Ishikawa (cell line): ENCODE results near the gene APOBEC4.
A peak's percentile ranks its signal among the peaks of the same experiment; 100 is the strongest.

Source experiments
- CEBPB ChIP-seq: IDR thresholded peaks from 2 replicates; pipeline ENCODE4 v1.6.1; 2012
- CREB1 ChIP-seq: IDR thresholded peaks from 2 replicates; pipeline ENCODE4 v1.6.1; 2012; ENCODE audit warnings: low read depth
- EGR1 ChIP-seq: IDR thresholded peaks from 2 replicates; pipeline ENCODE4 v1.6.1; 2012
- EP300 ChIP-seq: IDR thresholded peaks from 2 replicates; pipeline ENCODE4 v1.6.1; 2012; ENCODE audit warnings: borderline replicate concordance
- FOXM1 ChIP-seq: IDR thresholded peaks from 2 replicates; pipeline ENCODE4 v1.6.1; 2012; ENCODE audit warnings: low read depth, borderline replicate concordance
- MAX ChIP-seq: IDR thresholded peaks from 2 replicates; pipeline ENCODE4 v1.6.1; 2012
- NFIC ChIP-seq: IDR thresholded peaks from 2 replicates; pipeline ENCODE4 v1.6.1; 2012
- RAD21 ChIP-seq: IDR thresholded peaks from 2 replicates; pipeline ENCODE4 v1.6.1; 2012; ENCODE audit warnings: low read depth
- REST ChIP-seq: IDR thresholded peaks from 2 replicates; pipeline ENCODE4 v1.6.1; 2012; ENCODE audit warnings: low read depth, mild to moderate bottlenecking
- TAF1 ChIP-seq: IDR thresholded peaks from 2 replicates; pipeline ENCODE4 v1.6.1; 2012; ENCODE audit warnings: low read depth, mild to moderate bottlenecking
- TCF12 ChIP-seq: IDR thresholded peaks from 2 replicates; pipeline ENCODE4 v1.6.1; 2012; ENCODE audit warnings: low read depth
- TEAD4 ChIP-seq: IDR thresholded peaks from 2 replicates; pipeline ENCODE4 v1.6.1; 2012
- USF1 ChIP-seq: IDR thresholded peaks from 2 replicates; pipeline ENCODE4 v1.6.1; 2012
- YY1 ChIP-seq: IDR thresholded peaks from 2 replicates; pipeline ENCODE4 v1.6.1; 2012; ENCODE audit warnings: low read depth
- ZBTB7A ChIP-seq: IDR thresholded peaks from 2 replicates; pipeline ENCODE4 v1.6.1; 2012; ENCODE audit warnings: low read depth

The APOBEC4 gene

GRCh38 chr1:183611021-183611420 is 42.1 kb downstream of the APOBEC4 start:
- no peak for TF ChIP-seq TCF12
- no peak for TF ChIP-seq YY1
- TF ChIP-seq TAF1, result no peak
- no peak for TF ChIP-seq EP300
- no peak for TF ChIP-seq USF1

GRCh38 chr1:183609759-183610452 is 43.2 kb downstream of the APOBEC4 start:
- TF ChIP-seq EGR1 (no peak), MAX (no peak), TCF12 (no peak), NFIC (no peak), USF1 (no peak), CREB1 (no peak), RAD21 (no peak), TEAD4 (no peak), CEBPB (no peak), ZBTB7A (no peak), FOXM1 (no peak), YY1 (no peak)

- no peak for TF ChIP-seq REST
- no peak for TF ChIP-seq EGR1
- TF ChIP-seq RAD21, result peak; percentile 36; the same call in 1 of the 2 replicates
- no peak for TF ChIP-seq NFIC
- TF ChIP-seq ZBTB7A, result no peak
Measured at GRCh38 chr1:183609313-183609712, 43.8 kb downstream of the APOBEC4 start.

DNA sequence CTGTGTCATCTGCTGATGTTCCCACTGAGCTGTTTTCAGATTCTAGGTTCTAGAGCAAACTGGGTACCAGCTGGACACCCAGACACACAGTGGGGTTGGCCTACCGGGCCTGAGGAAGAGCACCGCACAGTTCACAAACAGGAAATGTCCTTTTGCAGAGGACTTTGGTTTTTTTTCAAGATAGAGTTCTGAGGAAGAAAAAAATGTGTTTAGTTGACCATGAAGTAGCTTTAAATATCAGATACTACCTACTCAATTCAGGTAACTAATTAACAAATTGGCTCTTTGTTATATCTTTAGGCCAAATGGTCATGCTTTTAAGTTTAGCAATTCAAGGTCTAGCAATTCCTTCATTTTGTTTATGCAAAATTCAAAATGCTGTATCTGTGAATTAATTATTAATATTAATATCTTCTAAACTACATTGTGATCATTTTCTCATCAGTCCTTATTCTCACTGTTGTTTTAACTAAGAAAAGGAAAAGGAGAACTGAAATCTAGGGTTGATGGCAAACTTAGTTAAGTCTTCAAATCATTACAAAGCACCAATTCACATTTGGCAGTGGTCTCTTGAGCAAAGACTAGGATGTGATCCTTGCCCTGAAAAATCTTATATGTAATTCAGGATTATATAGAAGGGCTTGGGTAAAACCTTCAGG is 45.7 kb downstream of the APOBEC4 start:
- TF ChIP-seq FOXM1 (no peak), EP300 (no peak), RAD21 (no peak), USF1 (no peak)

GRCh38 chr1:183605904-183606303 is 47.2 kb downstream of the APOBEC4 start:
- TF ChIP-seq USF1, result no peak
- TF ChIP-seq REST, result no peak
- TF ChIP-seq CEBPB, result no peak
- TF ChIP-seq EP300, result no peak
- no peak for TF ChIP-seq MAX
- no peak for TF ChIP-seq EGR1
- TF ChIP-seq RAD21, result no peak
- no peak for TF ChIP-seq ZBTB7A
- TF ChIP-seq TEAD4, result no peak
- TF ChIP-seq NFIC, result no peak
- TF ChIP-seq FOXM1, result no peak
- no peak for TF ChIP-seq YY1

DNA sequence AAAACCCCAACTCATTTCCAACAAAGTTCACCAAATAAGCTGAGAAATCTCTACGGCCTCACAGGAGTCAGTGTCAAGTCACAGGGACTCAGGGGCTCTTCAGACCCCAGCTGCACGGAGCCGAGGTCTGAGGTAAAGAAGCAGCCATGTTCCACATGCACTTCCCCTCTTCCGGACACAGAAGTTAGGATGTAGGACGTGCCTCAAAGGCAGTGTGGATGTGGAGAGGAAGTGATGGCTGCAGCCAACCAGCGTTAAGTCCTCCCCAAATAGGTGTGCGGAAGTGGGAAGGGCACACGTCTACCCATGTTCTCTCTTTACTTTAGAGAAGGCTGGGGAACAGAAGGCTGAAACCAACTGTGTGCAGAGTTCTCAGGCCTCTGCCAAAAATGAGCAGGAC is 48.3 kb downstream of the APOBEC4 start:
- TF ChIP-seq USF1 (no peak), FOXM1 (no peak), ZBTB7A (no peak), CEBPB (no peak), CREB1 (no peak), YY1 (no peak), TCF12 (no peak), RAD21 (no peak), REST (no peak), TEAD4 (no peak)
